Erythroblast (primary cell): Measurements from ENCODE around the gene STAT4.

Source experiments
- GATA1 ChIP-seq: IDR thresholded peaks from 2 replicates; pipeline ENCODE4 v1.6.1; 2011; ENCODE audit warnings: low read depth, mild to moderate bottlenecking, control low read depth, low read length, moderate library complexity
- POLR2A ChIP-seq: IDR thresholded peaks from 2 replicates; pipeline ENCODE4 v1.6.1; 2011; ENCODE audit warnings: mild to moderate bottlenecking, low read length

DNA sequence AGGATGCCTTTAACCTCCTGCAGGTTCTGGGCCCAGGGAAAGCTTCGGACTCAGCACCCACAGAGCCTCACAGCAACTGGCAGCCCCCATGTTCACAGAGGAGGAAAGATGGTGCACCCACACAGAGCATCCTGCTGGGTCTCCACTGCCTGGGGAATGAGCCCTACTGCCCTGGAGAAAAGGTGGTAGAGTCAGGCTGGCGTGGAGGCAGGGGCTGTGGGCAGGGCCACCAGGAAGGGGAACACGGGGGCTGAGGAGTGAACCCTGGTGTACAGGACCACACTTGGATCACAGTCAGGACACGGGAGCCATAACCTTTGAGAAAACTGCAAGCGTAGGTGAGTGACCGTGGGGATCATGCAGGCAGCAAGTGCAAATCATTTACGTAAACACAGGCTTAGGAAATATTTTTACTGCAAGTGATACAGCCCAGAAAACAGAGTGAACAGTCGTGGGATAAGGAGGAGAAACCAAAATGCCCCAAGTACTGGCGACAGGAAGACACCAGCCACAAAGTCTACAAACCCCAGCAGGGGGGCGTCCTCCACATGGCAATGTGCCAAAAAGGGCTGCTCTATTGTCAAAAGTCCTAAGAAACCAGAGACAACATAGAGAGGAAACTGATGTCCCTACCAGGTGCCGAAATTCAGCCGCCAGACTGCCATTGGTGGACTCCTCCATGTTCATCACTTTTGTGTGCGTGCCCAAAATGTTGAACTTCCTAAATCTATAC lies 164.4 kb downstream of the STAT4 start:
- TF ChIP-seq POLR2A (no peak), GATA1 (no peak)
